IPS-18c (cell line): ENCODE data around the gene ENC1.
"Not testable (repeated sequence)": the region's sequence is repeated elsewhere in the genome, so short reads cannot be mapped to it uniquely, and the experiment has no call there.

Source experiments
- H3K4me3 ChIP-seq: 2 replicates; pipeline ENCODE4 v1.7.0; 2013; ENCODE audit warnings: low read depth, mild to moderate bottlenecking, low read length, moderate library complexity; ENCODE audit not compliant: insufficient read depth
- H3K9me3 ChIP-seq: one replicate; pipeline ENCODE4 v1.6.1; 2013; ENCODE audit warnings: mild to moderate bottlenecking, low read length, moderate library complexity; ENCODE audit not compliant: control insufficient read depth, insufficient read depth

ENC1 gene

GRCh38 chr5:74640450-74640953, at the start of gene ENC1:
TSS of gene ENC1 (minus strand) at chr5:74640728. CDS start at chr5:74636485, 4,243 bp downstream.
- Histone ChIP-seq H3K4me3 (peak within 1 kb of the TSS; percentile 94), H3K9me3 (no peaks in the 10 kb centered on the region)

DNA sequence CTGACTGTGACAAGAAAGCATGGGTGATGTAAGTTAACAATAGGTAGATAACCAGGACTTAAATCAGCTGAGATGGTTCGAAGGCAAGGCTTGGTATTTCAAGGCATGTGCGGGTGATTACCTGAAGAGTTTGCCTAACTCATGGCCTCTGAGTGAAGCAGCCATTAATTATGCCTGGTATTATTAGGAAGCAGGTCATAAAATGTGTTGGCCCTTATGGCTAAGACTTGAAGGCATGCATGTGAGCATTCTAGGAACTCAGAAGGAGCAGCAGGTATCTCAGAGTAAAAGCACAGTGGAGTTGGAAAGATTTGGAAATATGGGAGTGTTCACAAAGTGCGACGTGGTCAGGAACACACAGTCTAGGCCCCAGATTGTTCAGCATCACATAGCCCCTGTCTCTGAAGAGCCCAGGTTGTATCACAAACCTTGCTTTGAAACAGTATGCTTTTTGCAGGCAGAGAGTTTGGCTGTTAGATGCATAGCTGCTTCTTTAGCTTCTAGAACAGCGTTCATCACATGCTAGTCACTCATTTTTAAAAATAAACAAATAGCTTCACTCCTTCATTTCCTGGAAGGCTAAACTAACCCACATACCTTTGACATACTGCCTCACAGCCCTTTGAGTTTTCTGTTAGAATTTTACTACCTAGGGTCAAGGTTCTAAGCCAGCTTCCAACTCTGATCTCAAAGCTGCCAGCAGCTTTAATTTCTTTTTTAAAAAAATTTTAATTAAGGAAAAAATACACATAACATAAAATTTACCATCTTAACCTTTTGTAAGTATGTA, 46.6 kb upstream of the ENC1 start:
- Histone ChIP-seq H3K4me3 (no peak overlapping the region), H3K9me3 (no peaks in the 10 kb centered on the region)

DNA sequence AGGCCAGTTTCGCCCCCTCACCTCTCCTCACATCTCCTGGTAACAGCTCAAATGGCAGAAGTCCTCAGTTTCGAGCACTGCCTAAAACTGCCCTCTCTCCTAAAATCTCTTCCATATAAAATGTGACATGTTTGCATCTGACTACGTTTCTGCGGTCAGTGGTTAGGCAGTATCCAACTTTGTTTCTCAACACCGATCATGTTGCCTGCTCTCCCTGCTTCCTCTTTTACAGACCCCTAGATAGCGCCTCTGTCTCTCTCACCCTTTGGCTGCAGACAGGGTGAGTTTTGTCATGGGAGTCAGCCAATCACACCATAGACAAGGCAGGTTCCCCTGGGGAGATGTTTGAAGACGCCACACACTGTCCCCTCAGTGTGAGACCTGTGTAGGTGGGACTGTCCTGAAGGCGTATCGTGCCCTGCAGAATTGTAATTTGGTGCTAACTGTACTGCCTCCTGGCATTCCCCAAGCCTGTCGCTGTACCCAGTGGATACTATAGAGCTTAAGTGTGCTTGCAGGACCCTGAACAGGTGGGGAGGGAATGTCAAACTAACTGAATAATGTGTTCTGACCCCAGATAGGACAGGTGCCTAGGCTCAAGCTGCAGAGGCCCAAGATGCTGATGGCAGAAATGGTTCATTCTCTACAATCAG, 45.6 kb upstream of the ENC1 start:
- H3K9me3 ChIP-seq, result no peaks in the 10 kb centered on the region
- peak overlapping the region; percentile 77 for H3K4me3 ChIP-seq

- peak within 1 kb of the TSS; percentile 77 for H3K4me3 ChIP-seq
- no peaks in the 10 kb centered on the region for H3K9me3 ChIP-seq
Measured at GRCh38 chr5:74684900-74685851, 44.6 kb upstream of the ENC1 start, which contains the start of gene HEXB. TSS of gene HEXB (plus strand) at chr5:74685233. CDS start at chr5:74685261, 28 bp downstream.

- no peaks in the 10 kb centered on the region for H3K9me3 ChIP-seq
Measured at GRCh38 chr5:74679966-74680365, 39.4 kb upstream of the ENC1 start.

DNA sequence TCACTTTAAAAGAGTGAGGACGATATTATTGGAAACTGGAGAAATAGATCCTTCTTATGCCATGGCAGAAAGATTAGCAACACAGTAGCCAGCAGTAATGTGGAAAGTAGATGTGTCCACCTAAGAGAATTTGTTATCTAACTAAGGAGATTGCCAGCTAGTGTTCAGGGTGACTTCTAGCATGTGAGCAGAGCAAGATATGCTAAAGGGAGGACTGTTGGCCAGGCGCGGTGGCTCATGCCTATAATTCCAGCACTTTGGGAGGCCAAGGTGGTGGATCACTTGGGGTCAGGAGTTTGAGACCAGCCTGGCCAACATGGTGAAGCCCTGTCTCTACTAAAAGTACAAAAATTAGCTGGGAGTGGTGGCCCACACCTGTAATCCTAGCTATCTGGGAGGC, 38.8 kb upstream of the ENC1 start:
- H3K4me3 ChIP-seq, H3K9me3 ChIP-seq: not testable (repeated sequence)

More at GRCh38 chr5:74679966-74680365, 39.4 kb upstream of the ENC1 start:
- H3K4me3 ChIP-seq, result no peak overlapping the region

DNA sequence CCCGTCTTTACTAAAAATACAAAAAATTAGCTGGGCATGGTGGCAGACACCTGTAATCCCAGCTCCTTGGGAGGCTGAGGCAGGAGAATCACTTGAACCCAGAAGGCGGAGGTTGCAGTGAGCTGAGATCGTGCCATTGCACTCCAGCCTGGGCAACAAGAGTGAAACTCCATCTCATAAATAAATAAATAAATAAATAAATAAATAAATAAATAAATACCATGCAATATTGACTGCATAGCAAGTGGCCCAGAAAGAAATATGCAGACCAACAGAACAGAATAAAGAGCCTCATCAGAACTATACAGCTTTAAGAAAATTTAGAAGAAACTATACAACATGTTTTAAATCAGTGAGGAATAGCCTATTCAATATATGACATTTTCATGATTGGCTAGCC, 37.6 kb upstream of the ENC1 start:
- not testable (repeated sequence) for H3K4me3 ChIP-seq, H3K9me3 ChIP-seq

DNA sequence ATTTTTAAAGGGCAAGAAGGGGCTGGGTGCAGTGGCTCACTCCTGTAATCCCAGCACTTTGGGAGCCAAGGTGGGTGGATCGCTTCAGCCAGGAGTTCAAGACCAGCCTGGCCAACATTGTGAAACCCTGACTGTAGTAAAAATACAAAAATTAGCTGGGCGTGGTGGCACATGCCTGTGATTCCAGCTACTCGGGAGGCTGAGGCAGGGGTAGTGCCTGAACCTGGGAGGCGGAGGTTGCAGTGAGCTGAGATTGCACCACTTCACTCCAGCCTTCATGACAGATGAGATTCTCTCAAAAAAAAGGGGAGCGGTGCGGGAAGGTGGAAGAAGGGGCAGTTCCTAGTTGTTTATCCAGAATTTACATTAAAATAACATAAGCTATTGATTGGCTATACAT, 35.9 kb upstream of the ENC1 start:
- H3K9me3 ChIP-seq, H3K4me3 ChIP-seq: not testable (repeated sequence)

- no peak overlapping the region for H3K4me3 ChIP-seq
- H3K9me3 ChIP-seq, result no peaks in the 10 kb centered on the region
Measured at GRCh38 chr5:74673011-74673790, 32.7 kb upstream of the ENC1 start.

GRCh38 chr5:74672215-74672877, 31.8 kb upstream of the ENC1 start:
- Histone ChIP-seq H3K9me3 (no peaks in the 10 kb centered on the region), H3K4me3 (no peak overlapping the region)

DNA sequence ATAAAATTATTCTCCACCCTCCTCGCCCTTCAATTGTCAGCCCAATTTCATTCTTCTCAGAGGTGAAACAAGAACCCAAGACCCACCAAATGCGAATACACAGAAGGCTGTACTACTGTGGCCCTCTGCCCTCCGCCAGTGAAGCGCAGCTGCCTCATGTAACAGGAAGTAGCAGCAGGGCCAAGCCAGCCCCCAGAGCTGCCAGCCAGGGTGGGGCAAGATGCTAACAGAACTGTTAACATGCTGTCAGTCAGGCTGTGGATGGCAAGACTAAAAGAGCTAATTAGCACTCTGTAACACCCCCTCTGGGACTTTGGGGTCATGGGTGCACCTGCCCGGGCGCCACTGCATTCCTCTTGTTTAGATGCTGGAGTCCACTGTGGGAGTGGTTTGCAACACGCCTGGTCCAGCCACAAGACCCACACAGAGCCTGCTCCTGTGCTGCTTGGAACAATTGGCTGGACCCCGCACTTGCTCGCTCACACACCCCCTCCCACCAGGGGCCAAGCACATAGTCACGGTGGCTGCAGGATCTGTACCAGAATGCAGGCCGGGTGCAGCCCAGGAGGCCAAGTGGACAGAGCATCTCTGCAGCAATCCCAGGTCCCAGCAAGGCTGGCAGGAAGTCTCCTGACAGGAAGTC, 30.0 kb upstream of the ENC1 start:
- Histone ChIP-seq H3K9me3 (no peaks in the 10 kb centered on the region), H3K4me3 (no peak overlapping the region)

DNA sequence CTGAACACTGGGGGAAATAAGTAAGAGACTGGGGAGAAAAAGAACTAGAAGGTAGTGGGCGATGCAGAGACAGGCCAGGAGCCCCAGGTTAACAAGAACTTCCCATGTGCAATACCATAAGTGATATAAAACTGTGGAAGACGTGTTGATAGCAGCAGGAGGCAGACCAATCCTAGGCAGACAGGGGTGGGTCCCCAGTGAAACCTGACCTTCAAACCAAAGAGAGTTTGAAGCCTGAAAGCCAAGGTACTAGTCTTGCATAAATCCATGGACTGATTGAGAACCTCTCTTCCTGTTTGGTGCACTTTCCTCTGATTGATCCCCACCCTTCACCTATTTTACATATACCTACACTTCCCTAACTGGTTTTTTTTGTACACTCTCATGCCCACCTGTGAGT, 29.3 kb upstream of the ENC1 start:
- Histone ChIP-seq H3K9me3 (no peaks in the 10 kb centered on the region), H3K4me3 (no peak overlapping the region)

DNA sequence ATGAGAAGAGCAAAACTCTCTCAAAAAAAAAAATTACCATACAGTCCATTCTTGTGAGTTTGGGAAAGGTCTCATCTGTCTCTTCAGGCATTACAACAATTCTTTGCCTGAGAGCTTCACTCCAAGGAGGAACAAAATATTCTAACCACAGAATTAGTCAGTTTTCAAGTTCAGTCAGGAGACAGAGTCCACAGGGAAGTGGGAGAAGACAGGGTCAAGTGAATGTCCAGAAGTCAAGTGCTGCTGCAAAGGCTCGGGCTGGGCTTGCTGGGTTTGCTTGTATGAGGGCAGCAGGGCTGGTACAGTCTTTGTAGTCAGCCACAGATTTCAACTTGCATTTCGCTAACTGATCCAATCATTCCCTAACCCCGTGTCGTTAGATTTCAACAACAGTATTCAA, 26.9 kb upstream of the ENC1 start:
- no peak overlapping the region for H3K4me3 ChIP-seq
- H3K9me3 ChIP-seq, result no peaks in the 10 kb centered on the region

- no peaks in the 10 kb centered on the region for H3K9me3 ChIP-seq
- no peak overlapping the region for H3K4me3 ChIP-seq
Measured at GRCh38 chr5:74665816-74666215, 25.3 kb upstream of the ENC1 start.

DNA sequence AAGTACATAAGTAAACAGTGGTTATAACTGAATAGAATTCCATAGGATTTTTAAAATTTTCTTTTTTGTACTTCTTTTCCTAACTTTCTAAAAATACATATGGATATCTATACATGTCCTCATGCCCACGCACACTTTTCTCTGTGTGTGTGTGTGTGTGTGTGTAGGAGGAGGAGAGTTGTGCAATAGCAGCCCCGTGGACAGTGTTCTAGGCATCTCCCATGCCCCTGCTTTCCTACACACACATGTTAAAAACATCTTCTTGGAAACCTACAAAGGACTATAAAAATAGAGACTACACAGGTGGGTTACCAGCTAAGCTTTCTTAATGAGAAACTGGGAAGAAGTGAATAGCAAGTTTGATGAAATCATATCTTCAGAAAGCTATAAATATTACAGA, 24.7 kb upstream of the ENC1 start:
- Histone ChIP-seq H3K9me3 (no peaks in the 10 kb centered on the region), H3K4me3 (no peak overlapping the region)

DNA sequence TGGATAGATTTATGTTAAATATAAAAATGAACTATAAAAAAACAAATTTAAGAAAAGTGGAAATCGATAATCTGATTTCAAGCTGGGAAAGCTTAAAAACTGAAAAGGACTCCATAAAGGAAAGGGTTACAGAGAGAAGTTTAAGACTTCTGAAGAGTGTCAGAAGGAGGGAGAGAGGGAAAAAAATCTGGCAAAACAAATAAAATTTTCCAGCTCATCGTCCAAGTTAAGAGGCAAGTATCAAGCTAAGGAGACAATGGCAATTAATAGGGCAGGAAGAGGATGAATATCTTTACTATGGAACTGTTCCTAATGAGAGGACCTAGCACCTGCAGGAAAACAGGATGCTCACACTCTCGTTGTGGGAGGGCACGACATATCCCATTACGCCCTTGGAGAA, 24.0 kb upstream of the ENC1 start:
- H3K4me3 ChIP-seq, result no peak overlapping the region
- no peaks in the 10 kb centered on the region for H3K9me3 ChIP-seq
